GM19463 (cell line): ENCODE results near the gene TTC23.
A peak's percentile ranks its signal among the peaks of the same experiment; 100 is the strongest.

Experiments used
- ATAC-seq: cut with Tn5 transposase; IDR thresholded peaks from one replicate; pipeline ENCODE4 v1.9.1; 2021; ENCODE audit warnings: mild to moderate bottlenecking, moderate library complexity; ENCODE audit not compliant: unreplicated experiment

Gene TTC23, protein sequence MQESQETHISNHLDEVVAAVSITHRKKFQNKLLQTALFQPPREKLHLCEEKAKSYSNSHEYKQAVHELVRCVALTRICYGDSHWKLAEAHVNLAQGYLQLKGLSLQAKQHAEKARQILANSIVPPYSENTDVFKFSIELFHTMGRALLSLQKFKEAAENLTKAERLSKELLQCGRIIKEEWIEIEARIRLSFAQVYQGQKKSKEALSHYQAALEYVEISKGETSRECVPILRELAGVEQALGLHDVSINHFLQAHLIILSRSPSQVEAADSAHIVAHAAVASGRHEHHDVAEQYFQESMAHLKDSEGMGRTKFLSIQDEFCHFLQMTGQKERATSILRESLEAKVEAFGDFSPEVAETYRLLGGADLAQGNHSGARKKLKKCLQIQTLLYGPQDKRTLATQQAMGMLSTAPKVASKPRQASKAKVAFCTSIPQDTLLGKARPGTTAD

DNA sequence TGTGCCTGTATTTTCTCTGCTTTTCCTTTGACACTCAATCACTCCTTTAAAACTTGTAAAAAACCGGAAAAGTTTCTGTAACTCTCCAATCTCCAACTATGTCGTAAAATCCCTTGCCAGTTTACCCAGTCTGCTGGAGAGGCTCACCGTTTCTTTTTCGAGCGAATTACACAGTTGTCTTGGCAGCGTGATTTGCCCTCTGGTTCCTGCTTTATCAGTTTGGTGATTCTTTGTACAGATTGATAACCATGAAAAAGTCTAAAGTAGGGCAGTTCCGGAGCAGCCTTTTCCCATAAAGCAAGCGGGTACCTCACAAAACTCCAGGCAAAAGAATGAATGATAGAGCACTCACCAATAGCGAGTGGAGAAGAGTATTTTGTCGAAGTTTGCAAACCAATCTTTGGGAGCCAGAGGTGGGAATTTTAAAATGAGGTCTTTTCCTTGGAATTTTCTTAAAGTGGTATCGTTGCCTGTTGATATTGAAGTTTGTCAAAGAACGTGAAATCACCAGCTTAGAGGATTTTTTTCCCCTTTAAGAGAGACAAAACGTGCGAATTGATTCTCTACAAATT, at the start of gene TTC23:
Gene TTC23, minus strand, starts transcription at position 312 of the 572 bp plus-strand sequence. CDS start 20,869 bp downstream, outside the sequence.
- ATAC-seq: no peak

DNA sequence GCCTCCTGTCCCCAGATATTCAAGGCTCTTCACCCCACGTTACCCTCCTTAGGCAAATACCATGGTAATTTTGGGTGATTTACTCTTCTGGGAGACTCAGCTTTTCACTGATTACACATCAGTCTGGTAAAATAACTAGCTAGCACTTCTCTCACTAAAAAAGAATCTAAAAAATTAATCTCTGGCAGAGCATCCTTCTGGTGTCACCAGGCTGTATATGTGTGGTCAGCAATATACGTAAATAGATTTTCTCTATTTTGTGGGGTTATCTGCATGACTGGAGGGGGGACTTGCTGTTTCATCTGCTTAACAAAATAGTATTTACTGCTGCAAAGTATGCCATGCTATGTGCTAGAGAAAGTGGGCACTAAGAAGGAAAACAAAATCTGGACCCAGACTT, 47.0 kb upstream of the TTC23 start:
- ATAC-seq: no peak

DNA sequence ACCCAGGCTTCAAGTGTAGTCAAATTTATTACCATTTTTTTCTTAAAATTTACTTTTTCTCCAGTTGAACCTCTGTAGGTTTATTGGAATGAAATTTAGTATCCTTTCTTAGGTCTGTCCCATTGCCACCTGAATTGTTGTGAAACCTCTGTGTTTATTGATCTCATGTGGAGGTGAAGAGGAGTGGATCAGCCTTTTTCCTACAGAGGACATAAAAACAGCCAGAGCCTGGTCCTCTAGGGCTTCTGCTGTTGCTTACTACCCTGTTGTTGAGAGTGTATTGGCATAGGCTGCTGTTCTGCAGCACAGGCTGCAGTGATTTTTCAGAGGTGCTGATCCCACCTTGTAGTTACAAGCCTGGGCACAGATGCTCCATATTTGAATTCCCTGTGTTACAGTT, 46.5 kb upstream of the TTC23 start:
- ATAC-seq: no peak

DNA sequence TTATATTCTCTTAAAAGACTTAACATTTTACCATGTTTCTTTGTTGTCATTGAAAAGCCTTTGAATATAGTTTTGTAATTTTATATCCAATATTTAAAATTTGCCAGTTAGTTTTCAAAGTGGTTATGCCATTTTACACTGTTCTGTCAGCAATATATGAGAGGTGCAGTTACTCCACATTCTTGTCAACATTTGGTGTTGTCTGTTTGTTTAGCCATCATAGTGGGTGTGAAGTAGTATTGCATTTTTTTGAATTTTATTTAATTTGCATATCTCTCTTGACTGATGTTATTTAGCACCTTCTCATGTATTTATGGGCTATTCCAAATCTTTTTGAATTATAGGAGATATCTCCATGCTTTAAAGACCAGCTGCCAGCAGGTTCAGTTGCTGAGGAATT, 42.3 kb upstream of the TTC23 start:
- no peak for ATAC-seq

DNA sequence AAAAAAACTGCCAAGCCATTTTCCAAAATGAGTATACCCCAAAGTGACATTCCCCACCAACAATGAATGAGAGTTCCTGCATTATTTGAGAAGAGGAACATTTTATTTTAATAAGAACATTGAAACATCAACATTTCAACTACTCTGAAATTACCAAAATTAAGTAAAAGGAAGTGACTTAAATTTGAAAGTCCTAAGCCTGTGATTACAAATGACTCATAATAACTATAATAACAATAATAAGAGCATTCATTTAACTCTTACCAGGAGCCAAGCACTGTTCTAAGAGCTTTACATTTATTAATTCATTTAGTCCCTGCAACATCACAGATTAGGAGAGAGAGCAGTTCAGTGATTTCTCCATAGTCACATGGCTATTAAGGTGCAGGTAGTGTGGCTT, 34.3 kb upstream of the TTC23 start:
- no peak for ATAC-seq

DNA sequence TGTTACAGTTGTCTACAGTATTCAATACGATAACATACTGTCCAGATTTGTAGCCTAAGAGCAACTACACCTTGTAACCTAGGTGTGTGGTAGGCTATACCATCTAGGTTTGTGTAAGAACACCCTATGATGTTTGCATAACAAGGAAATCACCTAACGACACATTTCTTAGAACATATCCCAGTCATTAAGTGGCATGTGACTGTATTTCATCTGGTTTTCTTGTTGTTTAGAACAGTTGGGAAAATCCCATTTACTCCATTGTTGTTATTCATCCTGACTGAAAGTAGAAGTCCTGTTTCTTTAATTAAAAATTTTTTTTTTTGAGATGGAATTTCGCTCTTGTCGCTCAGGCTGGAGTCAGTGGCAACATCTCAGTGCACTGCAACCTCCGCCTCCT, 33.2 kb upstream of the TTC23 start:
- ATAC-seq: no peak

DNA sequence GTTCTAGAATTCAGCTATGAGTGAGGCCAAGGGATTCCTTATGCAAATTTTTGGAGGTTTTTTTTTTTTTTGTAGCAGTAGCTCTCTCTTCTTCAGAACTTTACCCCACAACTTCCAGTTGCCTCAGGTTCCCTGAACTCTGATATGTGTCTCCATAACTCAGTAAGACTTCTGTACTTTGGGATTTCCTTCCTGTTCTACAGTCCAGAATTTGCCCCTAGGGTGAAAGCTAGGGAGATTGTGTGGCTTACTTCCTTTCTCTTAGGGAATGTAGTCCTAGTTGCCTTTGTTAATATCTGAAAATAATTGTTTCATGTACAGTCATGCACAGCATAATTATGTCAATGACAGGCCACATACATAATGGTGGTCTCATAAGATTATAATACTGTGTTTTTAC, 32.7 kb upstream of the TTC23 start:
- no peak for ATAC-seq

DNA sequence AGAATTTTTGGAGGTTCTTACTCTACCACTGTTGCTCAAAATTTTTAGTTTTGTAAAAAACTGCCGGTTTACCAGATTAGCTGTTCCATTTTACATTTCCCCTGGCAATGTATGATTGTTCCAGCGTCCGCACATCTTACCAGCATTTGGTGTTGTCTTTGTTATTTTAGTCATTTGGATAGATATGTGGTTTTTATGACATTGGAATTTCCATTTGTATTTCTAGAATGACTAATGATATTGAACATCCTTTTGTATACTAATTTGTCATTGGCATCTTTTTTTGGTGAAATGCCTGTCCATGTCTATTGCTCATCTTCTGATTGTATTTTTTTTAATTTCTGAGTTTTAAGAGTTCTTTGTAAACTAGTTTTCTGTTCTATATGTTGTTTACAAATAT, 30.4 kb upstream of the TTC23 start:
- ATAC-seq: no peak

DNA sequence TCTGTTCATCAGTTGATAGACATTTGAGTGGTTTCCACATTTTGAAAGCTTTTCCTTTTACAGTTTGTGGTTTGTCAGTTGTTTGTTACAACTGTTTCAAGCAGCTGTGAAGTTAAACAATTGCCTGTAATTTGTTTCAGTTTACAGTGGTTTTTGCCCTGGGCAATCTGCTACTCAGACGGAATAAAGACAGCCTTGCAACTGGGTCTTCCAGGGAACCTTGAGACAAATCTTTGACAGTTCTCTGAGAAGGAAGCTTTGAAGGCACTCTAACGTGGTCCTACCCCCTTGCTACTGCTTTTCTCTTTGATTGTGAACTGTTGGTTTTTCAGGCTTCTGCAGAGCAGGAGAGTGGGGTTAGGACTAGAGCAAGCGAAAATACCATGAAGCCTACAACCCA, 29.9 kb upstream of the TTC23 start:
- ATAC-seq: no peak

DNA sequence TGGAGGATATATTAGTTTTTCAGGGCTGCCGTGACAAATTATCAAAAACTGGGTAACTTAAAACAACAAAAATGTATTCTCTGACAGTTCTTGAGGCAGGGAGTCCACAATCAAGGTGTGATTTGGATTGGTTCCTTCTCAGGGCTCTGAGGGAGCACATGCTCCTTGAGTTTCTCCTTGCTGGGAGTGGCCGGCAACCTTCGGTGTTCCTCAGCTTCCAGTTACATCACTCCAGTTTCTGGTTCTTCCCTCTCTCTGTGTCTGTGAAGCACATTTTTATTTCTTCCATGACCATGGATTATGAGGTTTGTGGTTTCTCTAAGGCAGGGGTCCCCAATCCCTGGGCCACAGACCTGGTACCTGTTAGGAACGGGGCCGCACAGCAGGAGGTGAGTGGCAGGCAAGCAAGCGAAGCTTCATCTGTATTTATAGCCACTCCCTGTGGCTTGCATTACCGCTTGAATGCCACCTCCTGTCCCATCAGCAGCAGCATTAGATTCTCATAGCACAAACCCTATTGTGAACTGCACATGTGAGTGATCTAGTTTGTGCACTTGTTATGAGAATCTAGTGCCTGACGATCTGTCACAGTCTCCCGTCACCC, 26.2 kb upstream of the TTC23 start:
- ATAC-seq: no peak

DNA sequence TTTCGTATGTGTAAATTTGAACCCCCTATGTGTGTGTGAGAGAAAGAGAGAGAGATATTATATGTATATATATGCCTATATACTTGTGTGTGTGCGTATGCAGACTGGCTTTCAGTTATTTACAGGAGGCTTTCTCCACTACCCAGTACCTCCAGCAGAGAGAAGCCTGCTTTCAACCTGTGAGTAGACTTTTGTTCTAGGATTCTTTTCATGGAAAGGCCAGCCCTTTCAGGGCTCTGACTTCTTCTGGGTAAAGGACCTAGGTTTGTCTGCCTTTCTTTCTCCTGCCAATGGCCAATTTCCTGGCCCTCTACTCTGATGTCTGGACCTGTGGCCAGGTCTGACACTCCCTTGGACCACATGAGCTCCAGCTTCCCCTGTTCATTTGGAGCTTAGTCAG, 25.7 kb upstream of the TTC23 start:
- no peak for ATAC-seq

DNA sequence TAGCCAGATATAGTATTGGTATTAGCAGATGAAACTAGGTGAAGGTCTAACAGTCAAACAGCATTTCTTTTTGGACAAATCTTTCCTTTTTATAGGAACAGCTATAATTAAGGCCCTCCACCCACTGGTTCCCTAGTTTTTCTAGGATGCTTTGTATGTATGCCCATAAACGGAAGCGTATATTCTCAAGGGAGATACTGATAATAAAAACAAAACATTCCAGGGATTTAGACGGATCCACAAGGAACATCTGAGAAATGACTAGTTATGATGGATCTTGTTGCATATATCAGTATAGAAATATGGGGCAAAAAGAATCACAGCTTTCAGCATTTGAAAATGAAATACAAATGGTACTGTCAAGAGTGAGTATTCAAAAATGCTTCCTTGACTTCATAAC, 24.4 kb upstream of the TTC23 start:
- ATAC-seq: no peak

DNA sequence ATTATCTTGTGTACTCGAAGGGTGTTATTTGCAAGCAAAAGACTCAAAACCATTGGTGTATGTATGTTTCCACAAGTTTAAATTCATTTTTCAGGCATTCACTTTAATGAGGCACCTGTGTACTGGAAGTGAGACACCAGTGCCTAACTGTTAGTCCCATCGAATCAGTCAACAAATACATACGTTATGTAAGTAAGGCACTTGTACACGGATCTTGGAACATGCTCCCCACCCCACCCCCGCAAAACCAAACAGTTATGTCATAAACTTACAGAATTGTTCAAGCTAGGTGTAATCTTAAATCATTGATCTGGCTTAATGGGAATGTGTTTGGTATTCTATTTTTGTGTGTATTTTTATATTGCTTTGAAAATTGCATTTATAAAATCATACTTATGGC, 19.1 kb upstream of the TTC23 start:
- ATAC-seq: no peak

DNA sequence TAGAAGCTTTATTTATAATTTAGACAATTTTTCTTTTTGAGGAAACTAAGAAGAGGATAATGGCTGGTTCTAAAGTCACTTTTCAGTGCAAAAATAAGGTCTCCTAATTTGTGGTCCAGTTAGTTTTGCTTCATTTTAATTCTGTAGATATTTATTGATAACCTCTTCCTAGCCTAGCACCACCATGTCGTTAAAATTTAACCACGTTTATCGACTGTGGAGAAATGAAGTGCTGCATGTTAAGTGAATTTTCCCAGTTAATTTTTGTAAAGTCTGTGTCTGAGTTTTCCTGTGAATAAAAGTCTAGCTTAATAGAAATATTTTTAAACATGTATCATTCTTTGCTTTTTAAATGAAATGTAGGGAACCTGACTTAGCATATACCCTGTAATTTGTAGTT, 18.6 kb upstream of the TTC23 start:
- ATAC-seq: no peak

DNA sequence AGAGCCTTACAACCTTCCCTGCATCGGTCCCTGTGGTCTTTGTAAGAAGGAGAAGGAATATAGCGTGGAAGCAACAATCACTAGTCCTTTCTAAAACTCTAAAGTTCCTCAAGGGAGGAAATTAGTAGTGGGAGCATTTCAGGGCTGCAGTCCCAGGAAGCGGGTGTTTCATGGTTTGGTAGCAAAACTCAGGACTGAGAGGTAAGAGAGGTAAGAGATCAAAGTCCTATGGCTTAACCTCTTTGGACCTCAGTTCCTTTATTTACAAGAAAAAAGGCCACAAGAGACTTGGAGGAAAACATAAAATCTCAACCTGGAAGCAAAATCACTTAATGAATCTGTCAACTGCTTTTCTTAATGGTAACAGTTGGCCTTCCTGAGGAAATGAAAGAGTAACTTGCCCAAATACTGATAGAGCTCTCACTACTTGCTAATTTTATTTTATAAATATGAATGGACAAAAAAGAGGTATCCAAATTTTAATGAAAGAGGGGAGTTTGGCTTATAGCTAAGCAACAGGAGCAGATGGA, 16.2 kb upstream of the TTC23 start:
- no peak for ATAC-seq

DNA sequence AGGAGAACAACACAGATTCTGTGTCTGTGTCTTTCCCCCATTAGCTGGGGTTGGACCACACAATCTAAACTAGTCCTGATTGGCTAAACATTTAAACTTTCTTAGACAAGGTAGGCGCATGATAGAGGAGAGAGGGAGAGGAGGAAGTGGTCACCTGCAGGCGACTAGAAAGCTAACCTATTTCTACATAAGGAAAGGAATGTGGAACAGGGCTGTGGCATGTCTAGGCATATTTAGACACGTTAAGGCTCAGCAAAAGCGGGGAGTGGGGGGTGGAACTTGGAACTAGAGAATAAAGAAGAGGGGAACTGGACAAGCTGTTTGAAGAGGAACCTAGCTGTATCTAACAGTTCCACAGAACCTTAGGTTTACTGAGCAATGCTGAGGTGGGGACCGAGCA, 14.7 kb upstream of the TTC23 start:
- no peak for ATAC-seq

DNA sequence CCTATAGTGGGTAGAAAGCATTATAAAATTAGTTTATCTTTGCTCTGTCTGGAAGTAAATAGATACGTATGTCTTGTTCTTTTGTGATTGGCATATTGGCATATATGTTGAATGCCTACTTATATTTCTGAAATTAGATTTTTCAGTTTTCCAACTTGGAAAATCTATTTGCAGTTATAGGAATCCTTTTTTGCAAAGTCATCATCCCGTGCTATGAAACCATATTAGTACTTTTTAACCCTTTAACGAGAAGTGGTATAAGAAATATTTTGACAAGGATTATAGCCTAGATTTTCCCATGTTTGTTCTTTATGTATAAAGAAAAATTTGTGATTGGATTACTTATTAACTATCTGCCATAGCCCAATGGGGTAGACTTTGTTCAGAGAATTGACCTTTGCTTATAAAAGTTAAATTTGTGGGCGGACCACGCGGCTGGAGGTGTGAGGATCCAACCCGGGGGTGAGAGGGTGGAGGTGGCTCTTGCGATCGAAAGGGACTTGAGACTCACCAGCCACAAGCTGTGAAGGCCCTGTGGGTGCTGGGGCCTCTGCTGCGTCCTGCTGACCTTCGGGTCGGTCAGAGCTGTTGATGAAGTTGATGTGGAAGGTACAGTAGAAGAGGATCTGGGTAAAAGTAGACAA, 7.8 kb upstream of the TTC23 start:
- ATAC-seq: no peak

DNA sequence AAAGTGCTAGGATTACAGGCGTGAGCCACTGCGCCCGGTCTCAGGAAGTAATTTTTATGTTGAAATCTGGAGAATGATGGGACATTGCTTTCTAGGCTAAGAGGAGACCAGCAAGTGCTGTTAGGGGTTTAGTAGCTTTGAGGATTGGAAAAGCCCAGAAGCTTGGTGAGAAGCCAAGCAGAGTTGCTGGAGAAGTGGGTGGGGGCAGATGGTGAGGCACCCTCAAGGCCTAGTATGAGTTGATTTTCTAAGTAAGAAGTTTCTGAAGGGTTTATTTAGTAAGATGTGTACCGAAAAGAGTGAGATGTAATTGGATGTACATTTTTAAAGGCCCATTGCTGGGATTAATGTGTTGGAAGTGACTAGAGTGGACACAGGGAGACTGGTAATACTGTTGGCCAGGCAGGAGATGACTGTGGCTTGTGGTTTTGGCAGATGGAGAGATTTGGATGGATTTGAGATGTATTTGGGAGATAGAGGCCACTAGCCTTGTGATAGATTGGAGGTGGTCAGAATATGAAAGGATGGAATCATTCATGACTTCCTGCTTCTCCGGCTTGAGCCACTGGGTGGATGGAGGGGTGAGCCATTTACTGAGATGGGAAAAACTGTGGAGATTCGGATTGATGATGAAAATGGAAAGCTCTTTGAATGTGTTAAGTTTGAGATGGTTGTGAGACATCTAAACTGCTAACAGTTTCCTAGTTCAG, 4.2 kb upstream of the TTC23 start:
- no peak for ATAC-seq

DNA sequence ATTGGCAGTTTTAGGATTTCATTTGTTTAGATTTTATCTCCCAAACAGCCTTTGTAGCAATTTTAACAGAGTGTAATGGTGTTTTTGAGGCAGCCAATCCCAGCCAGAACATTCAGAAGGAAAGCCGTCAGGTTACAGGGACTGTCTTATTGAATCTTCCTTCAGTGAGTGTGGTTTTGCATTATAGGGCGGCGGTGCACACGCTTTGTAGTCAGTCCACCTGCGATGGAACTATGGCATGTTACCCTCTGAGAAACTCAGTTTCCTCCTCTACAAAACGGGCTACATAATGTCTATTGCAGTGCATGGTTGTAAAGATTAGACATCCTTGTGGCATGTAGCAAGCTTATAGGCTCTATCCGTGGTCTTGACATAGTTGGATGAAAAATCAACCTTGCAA, 2.9 kb upstream of the TTC23 start:
- ATAC-seq: no peak

DNA sequence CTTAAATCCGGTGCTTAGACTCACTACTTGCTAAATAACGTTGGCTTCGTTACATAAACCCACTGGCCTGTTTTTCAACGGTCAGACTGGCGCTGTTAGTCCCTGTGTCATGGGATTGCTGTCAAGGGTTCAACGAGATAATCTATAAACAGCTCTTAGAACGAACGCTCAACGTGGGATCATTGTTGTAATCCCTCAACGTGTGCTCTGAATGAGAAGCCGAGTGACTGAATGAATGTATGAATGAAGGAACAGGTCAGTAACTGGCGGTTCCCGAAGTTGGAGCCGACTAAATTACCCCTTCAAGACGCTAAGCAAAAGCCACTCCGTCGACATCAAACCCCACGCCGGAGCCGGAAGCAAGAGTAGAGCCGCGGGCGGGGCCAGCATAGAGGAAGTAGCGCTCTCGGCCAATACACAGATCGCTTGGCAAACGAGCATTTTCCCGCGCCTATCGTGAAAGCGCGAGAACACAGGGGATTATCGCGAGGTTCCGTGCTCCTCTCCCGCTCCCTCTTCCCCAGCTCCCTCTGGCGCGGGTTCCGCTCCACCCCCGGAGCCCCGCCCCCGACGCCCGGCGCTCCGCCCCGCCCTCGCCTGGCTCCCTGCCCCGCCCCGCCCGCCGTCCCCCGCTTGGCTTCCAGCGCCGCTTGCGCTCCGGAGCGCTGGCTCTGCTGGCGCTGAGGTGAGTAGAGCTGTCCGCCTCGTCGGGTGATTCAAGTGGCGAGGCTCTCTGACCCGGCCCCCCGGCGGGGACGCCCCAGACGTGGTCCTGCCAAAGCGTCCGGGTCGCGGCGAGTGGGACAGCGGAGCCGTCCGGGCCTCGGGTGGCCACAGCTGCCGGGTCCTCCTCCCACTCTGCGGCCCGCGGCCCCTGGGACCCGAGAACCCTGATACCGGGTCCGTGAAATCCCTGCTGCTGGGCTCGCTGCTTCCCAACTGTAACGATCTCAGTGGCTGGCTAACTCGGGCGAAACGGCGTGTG, 1.8 kb upstream of the TTC23 start, which contains the start of gene LRRC28:
Gene LRRC28, plus strand, starts transcription at position 625 of the 985 bp plus-strand sequence. CDS start 4,477 bp downstream, outside the sequence.
- peak; percentile 88 for ATAC-seq
